Muscle layer of colon (tissue), 2 donors: ENCODE measurements around the gene PHACTR3.

Source experiments
- H3K27ac ChIP-seq: one replicate; pipeline ENCODE4 v1.7.0; 2013; ENCODE audit warnings: low read depth, mild to moderate bottlenecking, low read length, moderate library complexity
- H3K27me3 ChIP-seq, 2 donors: one replicate each; pipeline ENCODE4 v1.7.0; 2013; ENCODE audit warnings: low read length in 2 of 2, mild to moderate bottlenecking in 2 of 2; ENCODE audit not compliant: insufficient read depth in 2 of 2, control insufficient read depth in 1 of 2
- H3K36me3 ChIP-seq: one replicate; pipeline ENCODE4 v1.7.0; 2013; ENCODE audit warnings: mild to moderate bottlenecking, low read length; ENCODE audit not compliant: insufficient read depth
- H3K4me1 ChIP-seq: one replicate; pipeline ENCODE4 v1.7.0; 2013; ENCODE audit warnings: mild to moderate bottlenecking, low read length; ENCODE audit not compliant: insufficient read depth
- H3K4me3 ChIP-seq, 2 donors: one replicate each; pipeline ENCODE4 v1.7.0; 2013; ENCODE audit warnings: low read length in 2 of 2, low read depth in 1 of 2, mild to moderate bottlenecking in 1 of 2, moderate library complexity in 1 of 2
- H3K9ac ChIP-seq: one replicate; pipeline ENCODE4 v1.7.0; 2013; ENCODE audit warnings: low read length
- H3K9me3 ChIP-seq: one replicate; pipeline ENCODE4 v1.7.0; 2013; ENCODE audit warnings: mild to moderate bottlenecking, low read length
- donor health status: abdominal sarcoma.
- donor health status: Adenocarcinoma of cecum.

Gene PHACTR3

GRCh38 chr20:59627298-59627697 is 23.0 kb downstream of the PHACTR3 start:
- no peaks in the 10 kb centered on the region for H3K4me1 ChIP-seq
- H3K27me3 ChIP-seq = no peaks in the 10 kb centered on the region
- H3K27ac ChIP-seq = no peak overlapping the region
- no peak overlapping the region for H3K9ac ChIP-seq
- H3K4me3 ChIP-seq = no peak overlapping the region
- no peaks in the 10 kb centered on the region for H3K36me3 ChIP-seq
- no peaks in the 10 kb centered on the region for H3K9me3 ChIP-seq

GRCh38 chr20:59628171-59628570 is 23.8 kb downstream of the PHACTR3 start:
- Histone ChIP-seq H3K36me3 (no peaks in the 10 kb centered on the region), H3K4me1 (no peaks in the 10 kb centered on the region), H3K9ac (no peak overlapping the region), H3K27me3 (no peaks in the 10 kb centered on the region), H3K27ac (no peak overlapping the region), H3K9me3 (no peaks in the 10 kb centered on the region), H3K4me3 (no peak overlapping the region)

GRCh38 chr20:59629141-59630045 is 25.1 kb downstream of the PHACTR3 start:
- H3K27me3 ChIP-seq = no peaks in the 10 kb centered on the region
- H3K36me3 ChIP-seq = no peaks in the 10 kb centered on the region
- no peaks in the 10 kb centered on the region for H3K4me1 ChIP-seq
- H3K27ac ChIP-seq = no peak overlapping the region
- H3K9me3 ChIP-seq = no peaks in the 10 kb centered on the region
- H3K9ac ChIP-seq = no peak overlapping the region
- H3K4me3 ChIP-seq = no peak overlapping the region

- Histone ChIP-seq H3K4me3 (no peak overlapping the region), H3K27me3 (no peaks in the 10 kb centered on the region), H3K9ac (no peak overlapping the region), H3K27ac (no peak overlapping the region), H3K4me1 (no peaks in the 10 kb centered on the region), H3K36me3 (no peaks in the 10 kb centered on the region), H3K9me3 (no peaks in the 10 kb centered on the region)
These were observed 26.2 kb downstream of the PHACTR3 start for GRCh38 chr20:59630526-59630925.

- Histone ChIP-seq H3K27me3 (no peaks in the 10 kb centered on the region), H3K36me3 (no peaks in the 10 kb centered on the region), H3K9ac (no peak overlapping the region), H3K4me1 (no peaks in the 10 kb centered on the region), H3K9me3 (no peaks in the 10 kb centered on the region), H3K4me3 (no peak overlapping the region), H3K27ac (no peak overlapping the region)
These were observed 27.6 kb downstream of the PHACTR3 start for GRCh38 chr20:59631751-59632540.

GRCh38 chr20:59632541-59633113 is 28.3 kb downstream of the PHACTR3 start:
- Histone ChIP-seq H3K27ac (no peak overlapping the region), H3K36me3 (no peaks in the 10 kb centered on the region), H3K9ac (no peak overlapping the region), H3K4me1 (no peaks in the 10 kb centered on the region), H3K4me3 (no peak overlapping the region), H3K27me3 (no peaks in the 10 kb centered on the region), H3K9me3 (no peaks in the 10 kb centered on the region)

- Histone ChIP-seq H3K9ac (no peak overlapping the region), H3K36me3 (no peaks in the 10 kb centered on the region), H3K4me3 (no peak overlapping the region), H3K4me1 (no peaks in the 10 kb centered on the region), H3K27me3 (no peaks in the 10 kb centered on the region), H3K9me3 (no peaks in the 10 kb centered on the region), H3K27ac (no peak overlapping the region)
These were observed 29.4 kb downstream of the PHACTR3 start for GRCh38 chr20:59633656-59634251.

- no peak overlapping the region for H3K9ac ChIP-seq
- no peak overlapping the region for H3K4me3 ChIP-seq
- no peaks in the 10 kb centered on the region for H3K27me3 ChIP-seq
- no peaks in the 10 kb centered on the region for H3K9me3 ChIP-seq
- H3K36me3 ChIP-seq = no peaks in the 10 kb centered on the region
- H3K4me1 ChIP-seq = no peaks in the 10 kb centered on the region
- H3K27ac ChIP-seq = no peak overlapping the region
These were observed 30.2 kb downstream of the PHACTR3 start for GRCh38 chr20:59634435-59635005.

GRCh38 chr20:59636766-59637370 is 32.5 kb downstream of the PHACTR3 start:
- Histone ChIP-seq H3K4me1 (no peaks in the 10 kb centered on the region), H3K9me3 (no peaks in the 10 kb centered on the region), H3K4me3 (no peak overlapping the region), H3K27me3 (no peaks in the 10 kb centered on the region), H3K36me3 (no peaks in the 10 kb centered on the region), H3K9ac (no peak overlapping the region), H3K27ac (no peak overlapping the region)

- no peak overlapping the region for H3K9ac ChIP-seq
- no peaks in the 10 kb centered on the region for H3K4me1 ChIP-seq
- no peak overlapping the region for H3K27ac ChIP-seq
- H3K9me3 ChIP-seq = no peaks in the 10 kb centered on the region
- no peaks in the 10 kb centered on the region for H3K27me3 ChIP-seq
- no peaks in the 10 kb centered on the region for H3K36me3 ChIP-seq
- no peak overlapping the region for H3K4me3 ChIP-seq
These were observed 35.9 kb downstream of the PHACTR3 start for GRCh38 chr20:59640267-59640666.
